ENCODE measurements around the gene PJA1.
A peak's percentile ranks its signal among the peaks of the same experiment; 100 is the strongest.

Gene PJA1

GRCh38 chrX:69173906-69174305 is 8.7 kb upstream of the PJA1 start:
- 32 to 36% methylated on average over 19 to 20 of the region's 20 CpGs for WGBS, 2 experiments
- no peak overlapping the region for H3K27ac ChIP-seq (ENCODE audit: insufficient read depth, low read depth, low read length, poor library complexity, severe bottlenecking)
- no peaks in the 10 kb centered on the region for H3K9me3 ChIP-seq (ENCODE audit: control insufficient read depth, low read length)
- H3K4me1 ChIP-seq (ENCODE audit: control insufficient read depth, insufficient read depth, low read length): no peaks in the 10 kb centered on the region
- no peak overlapping the region for H3K4me3 ChIP-seq (ENCODE audit: insufficient read depth, low read depth, low read length)
- no peaks in the 10 kb centered on the region for H3K27me3 ChIP-seq (ENCODE audit: control insufficient read depth, insufficient read depth, low read length, poor library complexity, severe bottlenecking)
- no peaks in the 10 kb centered on the region for H3K36me3 ChIP-seq (ENCODE audit: control insufficient read depth, insufficient read depth, low read length)

- Histone ChIP-seq H3K4me3 (ENCODE audit: insufficient read depth, low read depth, low read length) (no peak overlapping the region), H3K36me3 (ENCODE audit: control insufficient read depth, insufficient read depth, low read length) (no peaks in the 10 kb centered on the region), H3K27me3 (ENCODE audit: control insufficient read depth, insufficient read depth, low read length, poor library complexity, severe bottlenecking) (no peaks in the 10 kb centered on the region), H3K27ac (ENCODE audit: insufficient read depth, low read depth, low read length, poor library complexity, severe bottlenecking) (no peak overlapping the region), H3K9me3 (ENCODE audit: control insufficient read depth, low read length) (no peaks in the 10 kb centered on the region), H3K4me1 (ENCODE audit: control insufficient read depth, insufficient read depth, low read length) (no peaks in the 10 kb centered on the region)
- 100% methylated on average over 3 of the region's 3 CpGs; no CpG with 5 or more reads in 1 of the 2 experiments for WGBS, 2 experiments
Observed at GRCh38 chrX:69172937-69173336, 7.7 kb upstream of the PJA1 start.

GRCh38 chrX:69170319-69170718 is 5.1 kb upstream of the PJA1 start:
- Histone ChIP-seq H3K4me1 (ENCODE audit: control insufficient read depth, insufficient read depth, low read length) (no peaks in the 10 kb centered on the region), H3K36me3 (ENCODE audit: control insufficient read depth, insufficient read depth, low read length) (no peaks in the 10 kb centered on the region), H3K4me3 (ENCODE audit: insufficient read depth, low read depth, low read length) (no peak overlapping the region), H3K27me3 (ENCODE audit: control insufficient read depth, insufficient read depth, low read length, poor library complexity, severe bottlenecking) (no peaks in the 10 kb centered on the region), H3K9me3 (ENCODE audit: control insufficient read depth, low read length) (no peaks in the 10 kb centered on the region), H3K27ac (ENCODE audit: insufficient read depth, low read depth, low read length, poor library complexity, severe bottlenecking) (no peak overlapping the region)

GRCh38 chrX:69163936-69164741 is 1.1 kb downstream of the PJA1 start:
- WGBS, 2 experiments: 29 to 39% methylated on average over 16 to 23 of the region's 23 CpGs
- Histone ChIP-seq H3K36me3 (ENCODE audit: control insufficient read depth, insufficient read depth, low read length) (no peaks in the 10 kb centered on the region), H3K9me3 (ENCODE audit: control insufficient read depth, low read length) (no peaks in the 10 kb centered on the region), H3K27me3 (ENCODE audit: control insufficient read depth, insufficient read depth, low read length, poor library complexity, severe bottlenecking) (no peaks in the 10 kb centered on the region), H3K4me1 (ENCODE audit: control insufficient read depth, insufficient read depth, low read length) (no peaks in the 10 kb centered on the region), H3K27ac (ENCODE audit: insufficient read depth, low read depth, low read length, poor library complexity, severe bottlenecking) (no peak overlapping the region), H3K4me3 (ENCODE audit: insufficient read depth, low read depth, low read length) (peak overlapping the region; percentile 65)

- no peaks in the 10 kb centered on the region for H3K9me3 ChIP-seq (ENCODE audit: control insufficient read depth, low read length)
- no peaks in the 10 kb centered on the region for H3K4me1 ChIP-seq (ENCODE audit: control insufficient read depth, insufficient read depth, low read length)
- H3K27me3 ChIP-seq (ENCODE audit: control insufficient read depth, insufficient read depth, low read length, poor library complexity, severe bottlenecking): no peaks in the 10 kb centered on the region
- 95 to 97% methylated on average over 9 of the region's 9 CpGs for WGBS, 2 experiments
- H3K4me3 ChIP-seq (ENCODE audit: insufficient read depth, low read depth, low read length): no peak overlapping the region
- H3K27ac ChIP-seq (ENCODE audit: insufficient read depth, low read depth, low read length, poor library complexity, severe bottlenecking): no peak overlapping the region
- no peaks in the 10 kb centered on the region for H3K36me3 ChIP-seq (ENCODE audit: control insufficient read depth, insufficient read depth, low read length)
Observed at GRCh38 chrX:69162361-69162865, 2.8 kb downstream of the PJA1 start.

GRCh38 chrX:69161786-69162349 is 3.4 kb downstream of the PJA1 start:
- H3K27ac ChIP-seq (ENCODE audit: insufficient read depth, low read depth, low read length, poor library complexity, severe bottlenecking): no peak overlapping the region
- H3K4me3 ChIP-seq (ENCODE audit: insufficient read depth, low read depth, low read length): no peak overlapping the region
- no peaks in the 10 kb centered on the region for H3K27me3 ChIP-seq (ENCODE audit: control insufficient read depth, insufficient read depth, low read length, poor library complexity, severe bottlenecking)
- 92 to 93% methylated on average over 26 of the region's 26 CpGs for WGBS, 2 experiments
- no peaks in the 10 kb centered on the region for H3K36me3 ChIP-seq (ENCODE audit: control insufficient read depth, insufficient read depth, low read length)
- H3K9me3 ChIP-seq (ENCODE audit: control insufficient read depth, low read length): no peaks in the 10 kb centered on the region
- H3K4me1 ChIP-seq (ENCODE audit: control insufficient read depth, insufficient read depth, low read length): no peaks in the 10 kb centered on the region

GRCh38 chrX:69161371-69161770 is 3.9 kb downstream of the PJA1 start:
- WGBS, 2 experiments: 91 to 96% methylated on average over 10 of the region's 10 CpGs
- Histone ChIP-seq H3K36me3 (ENCODE audit: control insufficient read depth, insufficient read depth, low read length) (no peaks in the 10 kb centered on the region), H3K27me3 (ENCODE audit: control insufficient read depth, insufficient read depth, low read length, poor library complexity, severe bottlenecking) (no peaks in the 10 kb centered on the region), H3K4me3 (ENCODE audit: insufficient read depth, low read depth, low read length) (no peak overlapping the region), H3K4me1 (ENCODE audit: control insufficient read depth, insufficient read depth, low read length) (no peaks in the 10 kb centered on the region), H3K27ac (ENCODE audit: insufficient read depth, low read depth, low read length, poor library complexity, severe bottlenecking) (no peak overlapping the region), H3K9me3 (ENCODE audit: control insufficient read depth, low read length) (no peaks in the 10 kb centered on the region)

- no peaks in the 10 kb centered on the region for H3K27me3 ChIP-seq (ENCODE audit: control insufficient read depth, insufficient read depth, low read length, poor library complexity, severe bottlenecking)
Observed at GRCh38 chrX:69158166-69158980, 6.9 kb downstream of the PJA1 start.

GRCh38 chrX:69156638-69157037 is 8.6 kb downstream of the PJA1 start:
- no peak overlapping the region for H3K4me3 ChIP-seq (ENCODE audit: insufficient read depth, low read depth, low read length)
- no peaks in the 10 kb centered on the region for H3K36me3 ChIP-seq (ENCODE audit: control insufficient read depth, insufficient read depth, low read length)
- no peaks in the 10 kb centered on the region for H3K9me3 ChIP-seq (ENCODE audit: control insufficient read depth, low read length)
- H3K4me1 ChIP-seq (ENCODE audit: control insufficient read depth, insufficient read depth, low read length): peaks cover 15% of the 10 kb centered on the region
- H3K27me3 ChIP-seq (ENCODE audit: control insufficient read depth, insufficient read depth, low read length, poor library complexity, severe bottlenecking): no peaks in the 10 kb centered on the region
- 95 to 98% methylated on average over 5 of the region's 5 CpGs for WGBS, 2 experiments
- no peak overlapping the region for H3K27ac ChIP-seq (ENCODE audit: insufficient read depth, low read depth, low read length, poor library complexity, severe bottlenecking)

More at GRCh38 chrX:69158166-69158980, 6.9 kb downstream of the PJA1 start:
- Histone ChIP-seq H3K9me3 (ENCODE audit: control insufficient read depth, low read length) (no peaks in the 10 kb centered on the region), H3K27ac (ENCODE audit: insufficient read depth, low read depth, low read length, poor library complexity, severe bottlenecking) (no peak overlapping the region), H3K36me3 (ENCODE audit: control insufficient read depth, insufficient read depth, low read length) (no peaks in the 10 kb centered on the region), H3K4me1 (ENCODE audit: control insufficient read depth, insufficient read depth, low read length) (peaks cover 15% of the 10 kb centered on the region), H3K4me3 (ENCODE audit: insufficient read depth, low read depth, low read length) (no peak overlapping the region)
- 75 to 76% methylated on average over 13 of the region's 13 CpGs for WGBS, 2 experiments

Data from ectodermal cell (in vitro differentiated cells).